ENCODE data around the gene MICAL1.

GRCh38 chr6:109473120-109473519 lies 17.5 kb upstream of the MICAL1 start:
- TF ChIP-seq, protein P1, sequence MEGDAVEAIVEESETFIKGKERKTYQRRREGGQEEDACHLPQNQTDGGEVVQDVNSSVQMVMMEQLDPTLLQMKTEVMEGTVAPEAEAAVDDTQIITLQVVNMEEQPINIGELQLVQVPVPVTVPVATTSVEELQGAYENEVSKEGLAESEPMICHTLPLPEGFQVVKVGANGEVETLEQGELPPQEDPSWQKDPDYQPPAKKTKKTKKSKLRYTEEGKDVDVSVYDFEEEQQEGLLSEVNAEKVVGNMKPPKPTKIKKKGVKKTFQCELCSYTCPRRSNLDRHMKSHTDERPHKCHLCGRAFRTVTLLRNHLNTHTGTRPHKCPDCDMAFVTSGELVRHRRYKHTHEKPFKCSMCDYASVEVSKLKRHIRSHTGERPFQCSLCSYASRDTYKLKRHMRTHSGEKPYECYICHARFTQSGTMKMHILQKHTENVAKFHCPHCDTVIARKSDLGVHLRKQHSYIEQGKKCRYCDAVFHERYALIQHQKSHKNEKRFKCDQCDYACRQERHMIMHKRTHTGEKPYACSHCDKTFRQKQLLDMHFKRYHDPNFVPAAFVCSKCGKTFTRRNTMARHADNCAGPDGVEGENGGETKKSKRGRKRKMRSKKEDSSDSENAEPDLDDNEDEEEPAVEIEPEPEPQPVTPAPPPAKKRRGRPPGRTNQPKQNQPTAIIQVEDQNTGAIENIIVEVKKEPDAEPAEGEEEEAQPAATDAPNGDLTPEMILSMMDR (IDR thresholded peaks at IDR 0.05; ENCODE audit: low read depth, low read length): no peak
- TF ChIP-seq POLR2A (IDR thresholded peaks at IDR 0.05; ENCODE audit: extremely low read depth, insufficient read length): no peak
- no peak for TF ChIP-seq MYC (IDR thresholded peaks at IDR 0.05; ENCODE audit: low read depth, low read length)
- TF ChIP-seq, protein P2, sequence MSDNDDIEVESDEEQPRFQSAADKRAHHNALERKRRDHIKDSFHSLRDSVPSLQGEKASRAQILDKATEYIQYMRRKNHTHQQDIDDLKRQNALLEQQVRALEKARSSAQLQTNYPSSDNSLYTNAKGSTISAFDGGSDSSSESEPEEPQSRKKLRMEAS (IDR thresholded peaks at IDR 0.05; ENCODE audit: low read depth, low read length): no peak
